Gastroesophageal sphincter (tissue), 4 donors: ENCODE measurements around the gene TWF2. TPM values are rescaled to one million over a fixed set of nuclear protein-coding genes. Genes with fewer than 3 reads are reported as not detected.
A peak's percentile ranks its signal among the peaks of the same experiment; 100 is the strongest.

Experiments
- ATAC-seq: fragments of 150-250 bp; one replicate; pipeline ENCODE4 v1.9.1; 2016; ENCODE audit warnings: mild to moderate bottlenecking, moderate library complexity
- H3K27ac ChIP-seq, 4 donors: fragments of 200-600 bp; sonication (generic) in 3 of 4; 1 replicate in 3 of 4; 2 replicates in 1 of 4; pipeline ENCODE4 v1.5.1; 2016 to 2019
- H3K27me3 ChIP-seq: fragments of 200-600 bp; sonication (generic); one replicate; pipeline ENCODE4 v1.5.1; 2019
- H3K36me3 ChIP-seq, 2 donors: fragments of 200-600 bp; sonication (generic); one replicate each; pipeline ENCODE4 v1.5.1; 2019; ENCODE audit warnings: control low read depth in 1 of 2
- H3K4me1 ChIP-seq, 3 donors: fragments of 200-600 bp; sonication (generic); 1 replicate in 2 of 3; 2 replicates in 1 of 3; pipeline ENCODE4 v1.5.1; 2016 to 2019; ENCODE audit warnings: control low read depth in 2 of 3
- H3K4me3 ChIP-seq, 2 donors: fragments of 200-600 bp; sonication (generic); one replicate each; pipeline ENCODE4 v1.5.1; 2019; ENCODE audit warnings: mild to moderate bottlenecking in 1 of 2, moderate library complexity in 1 of 2
- H3K9me3 ChIP-seq, 3 donors: fragments of 200-600 bp; sonication (generic); one replicate each; pipeline ENCODE4 v1.5.1; 2017 to 2019; ENCODE audit warnings: control low read depth in 2 of 3
- EP300 ChIP-seq: sonication (generic); formaldehyde crosslinking; IDR thresholded peaks from one replicate; pipeline ENCODE4 v1.6.1; 2017; ENCODE audit warnings: antibody characterized with exemption, mild to moderate bottlenecking
- POLR2A ChIP-seq, 2 donors: fragments of 450-650 bp; IDR thresholded peaks; one replicate each; pipeline ENCODE4 v1.6.1; 2017; ENCODE audit warnings: antibody characterized with exemption in 2 of 2, mild to moderate bottlenecking in 2 of 2, moderate library complexity in 1 of 2
- POLR2AphosphoS5 ChIP-seq: sonication (generic); formaldehyde crosslinking; IDR thresholded peaks from one replicate; pipeline ENCODE4 v1.6.1; 2017; ENCODE audit warnings: antibody characterized with exemption
- WGBS, 2 donors: methylation state at CpG; one replicate each; pipeline ENCODE4 v1.1.5; 2018; ENCODE audit warnings: low coverage in 1 of 2; 5-methylcytosine and 5-hydroxymethylcytosine counted together
- small RNA-seq, 4 donors: library from RNA; depleted of rRNA; stranded (forward); fragments of <200 nt; gene quantifications; one replicate each; pipeline ENCODE3, GENCODE V24; 2016
- total RNA-seq, 4 donors: library from RNA; depleted of rRNA; stranded (reverse); fragments of >200 nt; gene quantifications; one replicate each; pipeline ENCODE4 v1.1.0, GENCODE V29; 2016
- TF ChIP-seq, protein P1 (sequence below), 4 experiments: fragments of 200-600 bp in 2 of 4; fragments of 450-650 bp in 2 of 4; sonication (generic) in 1 of 4; IDR thresholded peaks; one replicate each; pipeline ENCODE4 v1.5.1; 2017 to 2019; ENCODE audit warnings: antibody characterized with exemption in 4 of 4, mild to moderate bottlenecking in 2 of 4, moderate library complexity in 2 of 4

Gene TWF2
- total RNA-seq, 4 donors from 2014 or later = 46.8 to 79.5 (median 69.2) TPM

DNA sequence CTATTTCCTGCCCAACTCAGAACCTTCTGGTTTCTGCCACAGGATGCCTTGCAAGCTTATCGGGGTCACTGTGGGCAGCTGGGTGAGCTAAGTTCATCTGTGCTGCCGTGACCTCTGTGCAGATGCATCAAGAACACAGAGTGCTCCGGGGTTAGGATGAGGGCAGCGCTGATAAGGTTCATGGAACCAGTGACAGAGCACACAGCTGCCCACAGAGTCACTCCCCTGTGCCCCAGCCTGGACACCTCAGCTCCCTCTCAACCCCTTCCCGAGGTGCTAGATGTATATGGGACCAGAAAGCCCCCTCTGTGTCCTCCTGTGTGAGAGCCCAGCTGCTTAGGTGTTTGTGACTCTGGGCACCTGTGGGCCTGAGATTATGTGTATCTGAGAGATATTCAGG is 56.8 kb downstream of the TWF2 start:
- no CpG with 5 or more reads among the region's 5 CpGs for WGBS, 2 donors
- Histone ChIP-seq H3K9me3 (no peaks in the 10 kb centered on the region), H3K27me3 (no peaks in the 10 kb centered on the region), H3K4me3 (no peak overlapping the region), H3K36me3 (no peaks in the 10 kb centered on the region), H3K27ac (no peak overlapping the region), H3K4me1 (no peaks in the 10 kb centered on the region)
- peak; percentile 17 for ATAC-seq
- TF ChIP-seq POLR2A (IDR thresholded peaks at IDR 0.05) = no peak
- TF ChIP-seq, protein P1, sequence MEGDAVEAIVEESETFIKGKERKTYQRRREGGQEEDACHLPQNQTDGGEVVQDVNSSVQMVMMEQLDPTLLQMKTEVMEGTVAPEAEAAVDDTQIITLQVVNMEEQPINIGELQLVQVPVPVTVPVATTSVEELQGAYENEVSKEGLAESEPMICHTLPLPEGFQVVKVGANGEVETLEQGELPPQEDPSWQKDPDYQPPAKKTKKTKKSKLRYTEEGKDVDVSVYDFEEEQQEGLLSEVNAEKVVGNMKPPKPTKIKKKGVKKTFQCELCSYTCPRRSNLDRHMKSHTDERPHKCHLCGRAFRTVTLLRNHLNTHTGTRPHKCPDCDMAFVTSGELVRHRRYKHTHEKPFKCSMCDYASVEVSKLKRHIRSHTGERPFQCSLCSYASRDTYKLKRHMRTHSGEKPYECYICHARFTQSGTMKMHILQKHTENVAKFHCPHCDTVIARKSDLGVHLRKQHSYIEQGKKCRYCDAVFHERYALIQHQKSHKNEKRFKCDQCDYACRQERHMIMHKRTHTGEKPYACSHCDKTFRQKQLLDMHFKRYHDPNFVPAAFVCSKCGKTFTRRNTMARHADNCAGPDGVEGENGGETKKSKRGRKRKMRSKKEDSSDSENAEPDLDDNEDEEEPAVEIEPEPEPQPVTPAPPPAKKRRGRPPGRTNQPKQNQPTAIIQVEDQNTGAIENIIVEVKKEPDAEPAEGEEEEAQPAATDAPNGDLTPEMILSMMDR (IDR thresholded peaks at IDR 0.05) = no peak
- TF ChIP-seq POLR2AphosphoS5 = no peak
- TF ChIP-seq EP300 = no peak

DNA sequence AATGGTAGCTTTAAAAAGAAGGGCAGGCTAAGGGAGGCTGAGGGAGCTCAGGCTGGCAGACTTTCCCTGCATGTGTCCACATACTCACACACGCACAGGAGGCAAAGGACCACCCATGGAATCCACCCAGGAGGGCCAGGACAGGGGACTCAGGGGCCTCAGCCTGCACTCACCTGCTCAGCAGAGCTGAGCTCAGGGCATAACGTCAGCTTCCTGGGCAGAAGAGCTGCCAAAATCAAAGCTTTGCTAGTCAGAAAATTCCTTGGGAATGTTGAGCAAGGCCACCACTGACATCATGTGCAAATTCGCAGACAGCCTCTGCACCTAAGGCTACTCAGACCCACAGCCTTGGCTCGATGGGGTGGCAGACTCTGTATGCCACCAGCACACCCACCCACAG is 57.4 kb downstream of the TWF2 start:
- H3K4me3 ChIP-seq = no peak overlapping the region
- H3K27me3 ChIP-seq = no peaks in the 10 kb centered on the region
- peak; percentile 34 for ATAC-seq
- TF ChIP-seq POLR2A (IDR thresholded peaks at IDR 0.05) (no peak), POLR2AphosphoS5 (no peak), EP300 (no peak)
- TF ChIP-seq, protein P1 (IDR thresholded peaks at IDR 0.05) = no peak
- no peaks in the 10 kb centered on the region for H3K4me1 ChIP-seq
- peak overlapping the region in 1 of 4 donors; percentile 2 for H3K27ac ChIP-seq
- no peaks in the 10 kb centered on the region for H3K9me3 ChIP-seq
- no peaks in the 10 kb centered on the region for H3K36me3 ChIP-seq
- 40 to 57% methylated on average over 1 to 2 of the region's 4 CpGs for WGBS, 2 donors

Small RNAs within 50 kb of the gene (small RNA-seq; reads per million reads assigned to genes)
- 706 to 1,479 (median 1,049) reads per million in 4 donors for gene MIRLET7G

Other genes with a start within 250 kb of the TWF2 start
- gene RPL29, start 243.3 kb downstream of the TWF2 start, total RNA-seq = 1,000 to 10,000 TPM in 3 of 4 donors, 100 to 1,000 TPM in 1; 775 to 1,945 (median 1,298) TPM
- gene DUSP7, start 182.6 kb downstream of the TWF2 start, total RNA-seq = 10 to 100 TPM; 10.2 to 18.1 (median 14.7) TPM
- 1 to 10 TPM in 2 of 4 donors, under 1 TPM in 2; 0.73 to 1.7 (median 0.93) TPM for gene POC1A, start 84.7 kb downstream of the TWF2 start, total RNA-seq
- gene ALAS1, start 41.0 kb downstream of the TWF2 start, total RNA-seq = 10 to 100 TPM; 30.0 to 50.8 (median 35.8) TPM
- gene TLR9, start 13.5 kb downstream of the TWF2 start, total RNA-seq = not detected
- 10 to 100 TPM; 20.3 to 36.6 (median 29.9) TPM for gene PPM1M, start 6.6 kb upstream of the TWF2 start, total RNA-seq
- 10 to 100 TPM; 63.7 to 92.0 (median 86.7) TPM for gene WDR82, start 39.5 kb upstream of the TWF2 start, total RNA-seq
- gene GLYCTK, start 48.7 kb upstream of the TWF2 start, total RNA-seq = 1 to 10 TPM; 2.6 to 7.7 (median 3.1) TPM
- 1 to 10 TPM; 3.2 to 8.1 (median 6.2) TPM for gene DNAH1, start 77.2 kb upstream of the TWF2 start, total RNA-seq
- gene BAP1, start 170.8 kb upstream of the TWF2 start, total RNA-seq = 10 to 100 TPM; 72.4 to 81.0 (median 75.9) TPM
- 10 to 100 TPM in 2 of 4 donors, 1 to 10 TPM in 2; 7.1 to 16.8 (median 10.7) TPM for gene PHF7, start 171.5 kb upstream of the TWF2 start, total RNA-seq
- 10 to 100 TPM in 2 of 4 donors, 1 to 10 TPM in 2; 6.7 to 33.9 (median 20.3) TPM for gene SEMA3G, start 205.9 kb upstream of the TWF2 start, total RNA-seq
- gene TNNC1, start 214.9 kb upstream of the TWF2 start, total RNA-seq = 1 to 10 TPM in 3 of 4 donors, not detected in 1; 1.9 to 4.6 (median 2.4) TPM
- gene NISCH, start 216.4 kb upstream of the TWF2 start, total RNA-seq = 10 to 100 TPM; 56.7 to 95.9 (median 78.9) TPM